Motor neuron (in vitro differentiated cells): ENCODE results near the gene PLA2G4B. TPM values are rescaled to one million over a fixed set of nuclear protein-coding genes. Genes with fewer than 3 reads are reported as not detected.

Experiments
- ATAC-seq, 8 experiments: fragments of 200-7000 bp; cut with Tn5 transposase; replicated peaks in 6 of 8; 2 replicates each; pipeline ENCODE4 v1.8.0; 2021; ENCODE audit warnings: mild to moderate bottlenecking in 8 of 8, moderate library complexity in 8 of 8
- H3K27ac ChIP-seq, 2 donors: fragments of 250-450 bp; sonication (Bioruptor Pico); 2 replicates each; pipeline ENCODE4 v1.9.0; 2021; ENCODE audit warnings: antibody characterized with exemption in 2 of 2, mild to moderate bottlenecking in 2 of 2, moderate library complexity in 1 of 2
- H3K4me1 ChIP-seq, 2 donors: fragments of 250-450 bp; sonication (Bioruptor Pico); replicated peaks in 1 of 2; 2 replicates each; pipeline ENCODE4 v1.6.1; 2021; ENCODE audit warnings: antibody characterized with exemption in 2 of 2, mild to moderate bottlenecking in 2 of 2, moderate library complexity in 1 of 2
- H3K4me3 ChIP-seq, 5 donors: fragments of 250-450 bp; sonication (Bioruptor Pico); 2 replicates each; pipeline ENCODE4 v1.9.0; 2021; ENCODE audit warnings: antibody characterized with exemption in 5 of 5, mild to moderate bottlenecking in 5 of 5, moderate library complexity in 4 of 5
- WGBS, 10 experiments: fragments of 450-650 bp; shearing (Covaris generic); methylation state at CpG; one replicate each; pipeline ENCODE4 v1.0.0; 2022; 5-methylcytosine and 5-hydroxymethylcytosine counted together
- in situ Hi-C, 9 experiments: fragments of 400-800 bp; cut with MboI; loops; one replicate each; pipeline ENCODE4 v1.15.0; 2021; ENCODE audit warnings: low sequenced_read_pairs in 9 of 9, low pct_unique_long_range_greater_than_20kb in 2 of 9; ENCODE audit not compliant: unreplicated experiment in 9 of 9
- total RNA-seq, 8 experiments: library from RNA; unstranded; fragments of 300-600 nt; gene quantifications; 2 replicates each; pipeline versions ENCODE4 v1.2.3 to v1.2.4, GENCODE V29; 2022

PLA2G4B gene
- total RNA-seq, 8 experiments from 2014 or later = 1.1 to 7.7 (median 3.6) TPM

DNA sequence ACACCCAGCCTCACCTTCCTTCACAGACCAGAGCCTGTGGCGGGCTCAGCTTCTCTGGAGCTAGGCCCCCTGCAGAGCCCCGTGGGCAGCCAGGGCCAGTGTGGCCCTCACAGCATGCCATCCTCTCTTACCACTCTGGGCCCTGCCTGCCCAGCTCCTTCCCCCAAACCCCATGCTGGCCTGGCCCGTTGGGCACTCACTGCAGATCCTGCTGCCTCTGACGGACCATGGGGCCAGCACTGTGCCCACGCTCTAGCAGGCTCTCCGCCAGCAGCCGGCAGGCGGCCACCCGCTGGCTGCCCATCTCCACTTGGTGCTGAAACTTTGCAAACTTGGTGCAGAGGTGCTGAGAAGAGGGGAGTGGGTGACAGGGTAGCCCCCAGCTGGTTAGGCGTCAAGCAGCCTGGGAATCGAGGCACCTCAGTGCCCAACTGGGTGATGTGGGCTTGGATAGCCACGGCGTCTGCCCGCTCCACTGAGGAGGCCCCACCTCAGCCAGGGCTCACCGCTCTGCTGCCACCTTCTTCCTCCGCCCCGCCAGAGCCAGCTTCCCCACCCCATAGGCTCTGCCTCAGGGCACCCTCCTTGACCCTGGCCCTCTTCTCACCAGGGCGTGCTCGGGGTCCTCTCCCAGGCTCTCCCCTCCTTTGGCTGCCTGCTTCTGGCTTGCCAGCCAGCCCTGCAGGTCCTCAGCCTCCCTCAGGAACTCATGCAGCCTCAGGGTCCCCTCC lies 32.7 kb downstream of the PLA2G4B start:
- no peak for ATAC-seq
- Histone ChIP-seq H3K4me1 (peaks cover 3 to 6% of the 10 kb centered on the region in 2 donors), H3K27ac (no peak overlapping the region), H3K4me3 (no peak overlapping the region)
- 0 to 100% (median 67%) methylated on average over 1 to 3 of the region's 19 CpGs; no CpG with 5 or more reads in 5 of the 10 experiments for WGBS, 10 experiments
- in situ Hi-C loops = no loop called here

DNA sequence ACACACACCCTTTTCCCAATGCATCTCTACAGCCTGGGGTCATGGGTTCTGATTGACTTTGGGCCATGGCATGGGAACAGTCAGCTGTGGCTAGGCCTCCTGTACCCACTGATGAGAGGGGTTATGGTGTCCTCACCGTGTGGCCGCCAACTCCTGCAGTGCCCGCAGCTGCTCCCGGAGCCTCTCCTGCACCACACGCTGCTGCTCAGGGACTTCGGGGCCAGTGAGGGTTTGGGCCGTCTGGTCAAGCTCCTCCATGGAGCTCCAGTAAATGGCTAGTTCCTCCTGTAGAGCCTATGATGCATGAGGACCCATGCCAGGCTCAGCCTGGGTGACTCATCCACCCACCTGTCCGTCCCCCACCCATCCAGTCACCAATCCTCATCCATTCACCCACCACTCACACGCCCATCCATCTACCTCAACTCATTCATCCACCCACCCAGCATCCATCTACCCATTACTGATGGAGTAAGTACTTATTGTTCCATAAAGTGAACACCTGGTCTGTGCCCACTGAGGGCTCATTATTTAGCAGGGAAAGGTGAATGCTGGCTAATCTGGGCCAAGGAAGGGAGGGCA lies 33.6 kb downstream of the PLA2G4B start:
- in situ Hi-C loops = no loop called here
- ATAC-seq = no peak
- WGBS, 10 experiments = 20 to 100% (median 50%) methylated on average over 1 to 4 of the region's 9 CpGs; no CpG with 5 or more reads in 7 of the 10 experiments
- no peak overlapping the region for H3K4me3 ChIP-seq
- H3K27ac ChIP-seq = no peak overlapping the region
- no peaks in the 10 kb centered on the region for H3K4me1 ChIP-seq

DNA sequence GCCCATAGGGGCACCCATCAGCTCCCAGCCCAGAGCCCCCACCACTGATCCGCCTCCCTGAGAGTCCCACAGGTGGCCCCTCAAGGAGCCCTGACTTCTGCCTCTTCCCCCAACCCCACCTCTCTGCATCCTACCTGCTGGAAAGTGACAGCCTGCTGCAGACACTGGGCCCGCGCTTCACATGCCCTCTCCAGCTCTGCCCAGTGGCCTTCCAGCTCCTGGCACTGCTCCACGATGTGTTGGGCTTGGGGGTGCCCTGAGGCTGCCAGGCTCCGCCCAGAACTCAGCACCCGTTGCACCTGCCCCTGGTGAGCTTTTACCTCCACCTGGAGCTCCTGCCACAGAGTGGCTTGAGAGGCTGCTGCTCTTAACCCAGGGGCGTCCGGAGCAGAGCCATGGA lies 35.1 kb downstream of the PLA2G4B start:
- WGBS, 10 experiments = 58 to 96% (median 80%) methylated on average over 1 to 4 of the region's 8 CpGs; no CpG with 5 or more reads in 5 of the 10 experiments
- in situ Hi-C loops = no loop called here
- no peak for ATAC-seq
- no peaks in the 10 kb centered on the region for H3K4me1 ChIP-seq
- H3K27ac ChIP-seq = no peak overlapping the region
- H3K4me3 ChIP-seq = no peak overlapping the region

DNA sequence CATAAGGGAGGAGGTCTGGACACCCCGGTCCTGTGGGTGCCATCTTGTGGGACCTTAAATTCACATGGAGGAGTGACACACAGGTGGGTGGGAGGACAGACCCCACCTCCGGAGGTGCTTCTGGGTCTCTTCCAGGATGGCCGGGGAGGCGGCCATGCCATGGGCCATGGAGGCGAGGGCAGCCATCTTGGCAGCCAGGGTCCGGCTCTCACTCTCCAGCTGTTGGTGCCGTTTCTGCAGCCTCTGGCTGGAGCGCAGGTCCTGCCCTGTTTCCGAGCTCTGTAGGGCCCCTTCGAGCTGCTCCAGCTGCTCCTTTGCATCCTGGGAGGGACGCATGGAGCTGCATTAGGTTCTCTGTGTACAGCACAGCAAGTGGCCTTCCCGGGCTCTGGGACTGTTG lies 36.1 kb downstream of the PLA2G4B start:
- WGBS, 10 experiments = 80 to 100% (median 91%) methylated on average over 1 to 4 of the region's 12 CpGs; no CpG with 5 or more reads in 6 of the 10 experiments

DNA sequence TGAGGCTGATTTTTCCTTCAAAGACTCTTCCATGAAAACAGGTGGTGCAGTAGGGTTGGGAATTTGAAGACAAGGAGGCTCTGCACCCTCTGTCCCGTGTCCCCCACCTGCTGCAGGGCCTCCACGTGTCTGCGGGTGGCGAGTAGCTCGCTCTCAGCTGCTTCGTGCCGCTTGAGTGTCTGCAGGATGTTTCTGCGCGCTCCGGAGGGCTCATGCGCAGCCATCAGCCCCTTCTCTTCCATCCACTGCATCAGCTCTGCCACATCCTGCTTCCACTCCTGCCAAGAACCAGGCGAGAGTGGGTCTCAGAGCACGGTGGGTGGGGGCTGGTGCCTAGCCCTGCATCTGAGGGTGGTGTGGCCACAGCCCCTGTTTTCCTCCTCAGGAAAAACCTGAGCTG lies 37.4 kb downstream of the PLA2G4B start:
- Histone ChIP-seq H3K4me3 (no peak overlapping the region), H3K27ac (no peak overlapping the region), H3K4me1 (no peaks in the 10 kb centered on the region)
- peak in 1 of 8 experiments; percentile 8 for ATAC-seq
- 0 to 73% (median 40%) methylated on average over 1 to 10 of the region's 13 CpGs; no CpG with 5 or more reads in 7 of the 10 experiments for WGBS, 10 experiments
- in situ Hi-C loops = no loop called here

More for the DNA sequence above, 36.1 kb downstream of the PLA2G4B start:
- H3K4me1 ChIP-seq = no peaks in the 10 kb centered on the region
- peak overlapping the region in 1 of 2 donors; percentile 28 for H3K27ac ChIP-seq
- no peak overlapping the region for H3K4me3 ChIP-seq
- ATAC-seq = no peak
- in situ Hi-C loops = no loop called here

DNA sequence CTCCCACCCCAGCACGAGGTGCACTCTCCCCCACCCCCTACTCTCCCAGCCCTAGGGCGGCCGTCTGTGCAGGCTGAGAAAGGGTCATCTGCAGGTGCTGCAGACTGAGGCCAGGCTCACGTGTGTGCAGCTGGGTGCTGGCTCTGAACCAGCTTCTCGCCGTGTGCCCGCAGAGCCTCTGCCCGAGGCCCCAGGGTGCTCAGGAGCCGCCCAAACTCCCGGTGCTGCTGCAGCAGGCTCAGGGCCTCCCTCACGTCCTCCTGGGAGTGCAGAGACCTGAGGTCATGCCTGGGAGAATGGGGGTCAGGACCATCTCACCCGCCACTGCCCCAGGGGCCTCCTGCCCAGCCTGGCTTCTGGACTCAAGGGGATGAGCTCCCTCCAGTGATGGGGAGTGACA lies 38.0 kb downstream of the PLA2G4B start:
- peak in 3 of 8 experiments; percentile 9 to 31 (median 17) for ATAC-seq
- H3K4me3 ChIP-seq = no peak overlapping the region
- no peak overlapping the region for H3K27ac ChIP-seq
- no peaks in the 10 kb centered on the region for H3K4me1 ChIP-seq
- in situ Hi-C loops = no loop called here
- WGBS, 10 experiments = no CpG with 5 or more reads among the region's 12 CpGs

DNA sequence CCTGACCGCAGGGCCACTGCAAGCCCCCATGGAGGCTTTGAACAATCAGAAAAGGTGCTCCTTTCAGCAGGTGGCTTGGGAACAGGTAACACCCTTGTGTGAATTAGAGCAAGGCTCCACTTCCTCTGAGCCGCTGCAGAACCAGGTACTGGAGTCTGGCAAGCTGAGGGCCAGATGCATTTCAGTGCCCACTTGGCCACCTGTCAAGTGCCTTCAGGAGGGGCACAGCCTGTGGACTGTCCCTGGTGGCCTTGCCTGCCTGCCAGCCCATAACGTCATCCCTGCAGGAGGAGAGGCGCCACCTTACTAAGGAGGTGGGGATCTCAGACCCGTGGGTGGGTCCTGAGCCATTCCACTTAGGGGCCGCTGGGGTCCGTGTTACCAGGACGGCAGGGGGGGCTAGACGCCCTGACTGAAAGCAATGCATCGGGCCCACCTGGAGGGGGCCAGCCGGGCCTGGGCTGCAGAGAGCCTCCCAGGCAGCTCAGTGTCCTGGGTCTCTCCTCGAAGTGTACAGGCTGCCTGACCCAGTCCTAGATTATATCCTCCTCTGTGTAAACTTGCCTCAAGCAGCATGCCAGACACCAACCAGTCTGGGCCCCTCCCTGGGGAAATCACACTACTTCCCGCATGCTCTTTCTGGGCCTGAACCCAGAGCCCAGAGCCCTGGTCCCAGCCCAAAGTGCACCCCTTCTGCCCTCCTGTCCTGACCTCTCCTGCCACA lies 39.1 kb downstream of the PLA2G4B start:
- H3K4me3 ChIP-seq = no peak overlapping the region
- H3K4me1 ChIP-seq = no peaks in the 10 kb centered on the region
- WGBS, 10 experiments = 60 to 100% (median 60%) methylated on average over 1 to 4 of the region's 13 CpGs; no CpG with 5 or more reads in 5 of the 10 experiments
- no peak for ATAC-seq
- no peak overlapping the region for H3K27ac ChIP-seq
- in situ Hi-C loops = no loop called here

DNA sequence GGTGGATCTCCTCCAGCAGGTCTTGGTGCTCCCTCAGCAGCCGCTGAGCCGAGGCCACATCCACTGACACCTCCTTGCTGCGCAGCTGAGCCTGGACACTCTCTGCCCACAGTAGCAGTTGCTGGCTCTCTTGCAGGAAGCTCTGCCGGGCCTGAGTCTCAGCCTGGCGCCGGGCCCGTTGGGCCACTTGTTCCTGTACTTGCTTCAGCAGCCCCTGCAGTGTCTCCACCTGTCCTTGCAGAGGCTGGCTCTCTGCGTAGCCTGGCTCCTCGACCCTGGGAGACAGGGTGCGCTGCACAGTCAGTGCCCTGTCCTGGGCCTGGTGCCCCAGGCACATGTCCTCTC lies 39.7 kb downstream of the PLA2G4B start:
- WGBS, 10 experiments = 63 to 77% methylated on average over 3 to 6 of the region's 10 CpGs; no CpG with 5 or more reads in 8 of the 10 experiments
- in situ Hi-C loops = no loop called here
- no peak for ATAC-seq
- no peak overlapping the region for H3K27ac ChIP-seq
- H3K4me3 ChIP-seq = no peak overlapping the region
- H3K4me1 ChIP-seq = no peaks in the 10 kb centered on the region

DNA sequence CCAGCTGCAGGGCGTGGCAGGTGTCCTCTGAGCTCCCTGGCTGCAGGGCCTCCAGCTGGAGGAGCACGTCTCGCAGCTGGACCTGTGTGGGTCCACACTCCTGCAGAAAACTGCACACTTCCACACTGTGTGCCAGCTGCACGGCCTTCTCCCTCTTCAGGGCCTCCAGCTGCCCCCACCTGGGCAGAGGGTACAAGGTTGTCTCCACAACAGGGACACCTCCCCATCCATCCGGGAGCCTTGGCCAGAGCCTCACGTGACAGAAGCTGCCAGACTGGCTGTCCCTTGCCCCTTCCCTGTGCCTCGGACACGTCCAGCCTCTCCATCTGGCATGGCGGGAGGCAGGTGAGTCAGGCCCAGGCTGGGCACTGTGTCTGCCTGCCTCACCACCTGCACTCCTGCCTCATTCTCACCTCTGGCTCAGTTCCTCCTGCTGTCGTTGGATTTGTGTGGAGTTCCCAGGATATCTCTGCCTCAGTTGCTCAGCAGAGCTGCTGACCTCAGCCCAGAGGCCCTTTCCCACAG lies 40.7 kb downstream of the PLA2G4B start:
- in situ Hi-C loops = no loop called here
- 67 to 80% methylated on average over 1 of the region's 10 CpGs; no CpG with 5 or more reads in 8 of the 10 experiments for WGBS, 10 experiments
- H3K4me1 ChIP-seq = no peaks in the 10 kb centered on the region
- ATAC-seq = no peak
- no peak overlapping the region for H3K4me3 ChIP-seq
- no peak overlapping the region for H3K27ac ChIP-seq

DNA sequence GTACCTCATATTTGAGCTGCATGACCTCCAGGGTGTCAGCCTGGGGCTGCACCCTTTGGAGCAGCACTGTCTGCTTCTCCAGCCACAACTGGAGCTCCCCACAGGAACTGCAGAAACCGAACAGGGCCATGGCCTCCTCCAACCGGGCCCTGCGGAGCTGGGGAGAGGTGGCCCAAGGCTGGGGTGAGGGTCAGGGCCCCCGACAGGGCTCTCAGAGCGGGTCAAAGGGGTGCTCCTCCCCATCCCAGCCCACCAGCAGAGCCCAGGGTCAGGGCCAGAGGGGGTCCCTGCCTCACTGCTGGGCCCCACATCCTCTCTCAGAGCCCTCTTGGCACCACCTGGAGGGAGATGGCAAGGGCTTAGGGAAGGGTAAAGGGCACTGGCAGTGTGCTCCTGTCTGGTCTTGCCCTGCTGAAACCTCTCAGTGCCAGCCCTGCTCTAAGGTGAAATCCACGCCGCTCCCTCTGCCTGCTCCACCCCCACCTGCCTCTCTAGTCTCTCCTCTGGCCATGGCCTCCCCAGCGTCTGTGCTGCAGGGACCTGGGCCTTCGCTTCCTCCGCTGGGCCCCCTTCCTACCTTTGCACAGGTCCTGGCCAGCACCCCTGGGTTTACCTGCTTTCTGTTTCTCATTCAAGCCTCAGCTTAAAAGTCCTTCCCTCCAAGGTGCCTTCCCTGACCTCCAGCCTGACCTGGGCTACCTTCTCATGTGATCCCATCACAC lies 41.7 kb downstream of the PLA2G4B start:
- ATAC-seq = no peak
- H3K4me1 ChIP-seq = no peaks in the 10 kb centered on the region
- H3K4me3 ChIP-seq = no peak overlapping the region
- 80 to 92% (median 86%) methylated on average over 2 to 4 of the region's 10 CpGs; no CpG with 5 or more reads in 7 of the 10 experiments for WGBS, 10 experiments
- in situ Hi-C loops = no loop called here
- H3K27ac ChIP-seq = no peak overlapping the region

DNA sequence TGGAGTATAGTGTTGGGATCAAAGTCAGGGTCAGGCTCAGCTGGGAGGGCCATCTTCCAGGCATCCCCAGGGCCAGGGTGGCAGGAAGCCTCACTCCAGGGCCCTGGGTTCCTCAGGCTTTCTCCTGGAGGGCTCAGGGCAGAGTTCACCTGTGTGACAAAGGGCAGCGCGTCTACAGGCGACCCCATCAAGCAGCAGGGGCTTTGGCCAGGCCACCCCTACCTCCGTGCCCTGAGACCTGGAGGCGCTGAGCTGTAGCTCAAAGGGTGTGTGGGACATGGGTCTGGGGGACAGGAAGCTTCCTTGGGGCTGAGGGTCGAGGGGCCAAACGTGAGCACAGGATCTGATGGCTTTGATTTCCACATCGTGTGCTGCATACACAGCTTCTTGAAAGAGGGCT lies 42.4 kb downstream of the PLA2G4B start:
- ATAC-seq = no peak
- WGBS, 10 experiments = 67 to 94% methylated on average over 3 of the region's 8 CpGs; no CpG with 5 or more reads in 8 of the 10 experiments
- Histone ChIP-seq H3K27ac (no peak overlapping the region), H3K4me3 (no peak overlapping the region), H3K4me1 (no peaks in the 10 kb centered on the region)
- in situ Hi-C loops = no loop called here

DNA sequence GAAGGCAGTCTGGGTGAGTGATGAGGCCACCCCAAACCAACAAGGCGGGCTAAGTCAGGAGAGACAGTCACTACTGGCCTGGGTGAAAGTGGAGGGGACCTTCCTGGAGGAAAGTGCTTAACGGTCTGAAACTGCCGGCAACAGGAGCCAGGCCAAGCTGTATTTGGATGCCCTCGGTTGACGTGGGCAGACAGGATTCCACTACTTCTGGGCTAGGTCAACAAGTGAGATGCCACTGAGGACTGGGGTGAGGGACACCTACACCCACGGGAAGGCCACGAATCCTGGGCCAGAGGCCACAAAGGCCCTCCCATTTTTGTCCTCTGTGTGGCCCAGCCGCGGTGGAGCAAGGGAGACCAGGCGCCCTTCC lies 42.9 kb downstream of the PLA2G4B start:
- WGBS, 10 experiments = 20 to 53% (median 49%) methylated on average over 1 to 4 of the region's 10 CpGs; no CpG with 5 or more reads in 7 of the 10 experiments
- no peaks in the 10 kb centered on the region for H3K4me1 ChIP-seq
- ATAC-seq = no peak
- H3K4me3 ChIP-seq = no peak overlapping the region
- in situ Hi-C loops = no loop called here
- no peak overlapping the region for H3K27ac ChIP-seq
